PFSK-1 (cell line): ENCODE data around the gene PAXX.

ENCODE experiments used
- POLR2AphosphoS5 ChIP-seq: IDR thresholded peaks from 2 replicates; pipeline ENCODE4 v1.6.1; 2012; ENCODE audit warnings: low read depth, mild to moderate bottlenecking, control low read depth, low read length, moderate library complexity
- SIN3A ChIP-seq: IDR thresholded peaks from 2 replicates; pipeline ENCODE4 v1.6.1; 2012; ENCODE audit warnings: mild to moderate bottlenecking, low read length, moderate library complexity, borderline replicate concordance; ENCODE audit not compliant: insufficient read depth

- no peak for TF ChIP-seq POLR2AphosphoS5
- TF ChIP-seq SIN3A, result no peak
Measured at GRCh38 chr9:137014776-137015539, 22.7 kb downstream of the PAXX start.
